HUDEP-2 (cell line): ENCODE data around the gene STARD13.
"Not testable (repeated sequence)": the region's sequence is repeated elsewhere in the genome, so short reads cannot be mapped to it uniquely, and the experiment has no call there.

ENCODE experiments used
- DNase-seq, 76 experiments: peaks; one replicate each; lab custom pipeline; 2025; ENCODE audit not compliant: unreplicated experiment in 76 of 76; lab: John Stamatoyannopoulos, UW

The STARD13 gene

DNA sequence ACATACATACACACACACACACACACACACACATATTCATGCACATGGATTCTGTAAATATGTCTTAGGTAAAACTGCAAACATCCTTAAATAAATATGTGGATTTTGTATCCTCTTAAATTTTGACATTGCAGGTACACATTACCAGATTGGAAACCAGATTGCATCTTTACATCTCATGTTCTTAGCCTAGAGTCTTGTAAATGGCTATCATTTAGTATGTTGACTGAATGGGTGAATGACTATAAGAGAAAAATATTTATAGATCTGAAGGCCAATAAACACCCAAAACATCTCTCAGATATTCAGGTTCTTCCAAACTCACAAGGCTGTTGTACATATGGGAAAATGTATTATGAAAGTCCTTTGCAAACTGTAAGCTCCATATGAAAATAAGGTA, 104.3 kb downstream of the STARD13 start:
- no peak for DNase-seq

DNA sequence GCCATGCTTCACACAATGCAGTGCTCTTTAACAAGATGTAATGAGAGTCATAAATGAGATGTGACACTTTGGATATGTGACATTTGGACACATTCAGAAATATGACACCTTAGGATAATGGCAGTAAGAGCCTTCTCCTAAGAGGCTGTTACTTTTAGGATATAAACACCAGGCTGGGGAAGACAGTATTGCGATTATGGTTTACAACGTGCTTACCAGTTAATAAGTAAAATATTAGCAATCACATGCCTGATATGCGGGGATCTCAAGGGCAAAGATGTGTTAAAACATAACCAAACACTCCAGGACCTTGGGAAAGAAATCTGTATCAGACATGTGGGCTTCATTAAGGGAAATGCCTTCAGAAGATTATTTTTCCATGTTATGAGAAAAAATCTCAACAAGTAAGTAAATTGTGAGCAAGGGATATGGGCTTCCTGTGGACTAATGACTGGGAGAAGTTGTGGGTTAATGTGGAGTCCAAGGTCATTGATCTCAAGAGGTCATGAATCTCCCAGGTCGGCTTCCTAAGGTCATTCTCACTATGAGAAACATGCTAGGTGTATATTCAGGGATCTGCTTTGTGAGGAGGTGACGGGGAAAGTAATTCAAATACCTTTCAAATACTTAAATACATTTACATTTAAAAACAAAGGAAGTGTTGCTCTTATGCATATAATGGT, 105.3 kb downstream of the STARD13 start:
- DNase-seq, result no peak

DNA sequence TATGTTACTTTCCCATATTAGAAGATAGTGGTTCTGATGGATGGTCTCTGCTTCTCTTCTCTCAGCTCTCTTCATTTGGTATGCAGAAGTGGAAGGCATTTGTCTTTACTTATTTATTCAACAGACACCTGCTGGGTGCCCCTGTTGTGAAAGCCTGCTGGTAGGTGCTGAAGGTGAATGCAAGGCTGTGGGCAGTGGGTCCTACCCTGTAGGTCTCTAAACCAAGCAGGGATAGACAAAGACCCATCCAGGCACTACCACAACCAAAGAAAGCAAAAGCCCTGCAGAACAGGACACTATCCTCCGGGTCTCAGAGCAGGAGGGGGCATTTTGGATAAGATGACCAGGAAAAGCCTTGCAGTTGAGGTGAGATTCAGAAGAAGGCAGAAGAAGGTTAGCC, 106.1 kb downstream of the STARD13 start:
- DNase-seq, result no peak

DNA sequence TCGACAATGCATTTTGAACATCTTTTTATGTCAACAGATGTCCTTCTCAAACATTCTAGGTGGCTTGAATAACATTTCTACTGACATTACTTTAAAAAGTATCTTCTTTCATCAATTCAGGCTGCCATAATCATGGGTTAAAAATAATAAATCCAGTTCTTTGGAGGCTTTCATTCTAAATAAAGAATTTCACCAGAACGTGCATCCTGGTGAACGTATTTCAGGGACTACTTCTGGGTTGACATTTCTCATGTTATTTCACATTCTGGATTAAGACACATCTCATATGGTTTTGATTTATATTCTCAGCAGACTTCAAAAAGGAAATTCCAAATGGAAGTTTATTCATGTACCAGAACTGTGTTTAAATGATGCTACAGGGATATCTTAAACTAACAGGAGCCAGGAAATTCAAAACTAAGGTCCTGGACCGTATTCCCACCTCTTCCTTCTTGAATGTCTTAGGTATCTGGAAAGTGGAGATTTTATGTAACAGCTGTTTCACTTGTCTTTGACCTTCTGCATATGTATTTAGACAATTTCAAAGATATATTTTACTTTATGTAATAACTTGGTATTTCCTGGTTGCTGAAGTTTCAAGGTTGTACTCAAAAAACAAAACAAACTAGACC, 107.2 kb downstream of the STARD13 start:
- no peak for DNase-seq

DNA sequence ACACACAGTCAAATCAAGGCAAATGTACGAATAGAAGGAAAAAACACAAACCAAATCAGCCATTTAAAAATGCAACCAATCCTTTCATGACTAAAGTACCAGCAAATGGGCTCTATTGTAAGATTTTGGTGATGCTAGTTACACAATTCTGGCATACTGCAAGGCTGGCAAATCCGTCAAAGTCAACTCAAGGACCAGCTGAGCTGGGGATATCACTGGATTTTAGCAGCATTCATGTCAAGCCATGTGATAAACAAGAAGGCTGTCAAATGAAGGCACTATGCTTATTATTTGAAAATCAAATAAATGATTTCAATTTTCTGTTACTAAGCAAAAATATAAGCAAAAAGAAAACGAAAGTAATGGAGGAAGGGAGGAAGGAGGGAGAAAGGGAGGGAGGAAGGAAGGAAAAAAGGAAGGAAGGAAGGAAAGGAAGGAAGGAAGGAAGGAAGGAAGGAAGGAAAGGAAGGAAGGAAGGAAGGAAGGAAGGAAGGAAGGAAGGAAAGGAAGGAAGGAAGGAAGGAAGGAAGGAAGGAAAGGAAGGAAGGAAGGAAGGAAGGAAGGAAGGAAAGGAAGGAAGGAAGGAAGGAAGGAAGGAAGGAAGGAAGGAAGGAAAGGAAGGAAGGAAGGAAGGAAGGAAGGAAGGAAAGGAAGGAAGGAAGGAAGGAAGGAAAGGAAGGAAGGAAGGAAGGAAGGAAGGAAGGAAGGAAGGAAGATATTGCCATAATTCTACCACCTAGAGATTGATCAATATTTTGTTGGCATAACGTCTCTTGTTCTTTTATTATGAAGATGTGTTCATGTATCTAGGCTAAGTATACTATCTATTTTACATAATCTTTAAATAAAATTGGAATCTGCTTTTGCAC, 108.0 kb downstream of the STARD13 start:
- DNase-seq, result not testable (repeated sequence)

DNA sequence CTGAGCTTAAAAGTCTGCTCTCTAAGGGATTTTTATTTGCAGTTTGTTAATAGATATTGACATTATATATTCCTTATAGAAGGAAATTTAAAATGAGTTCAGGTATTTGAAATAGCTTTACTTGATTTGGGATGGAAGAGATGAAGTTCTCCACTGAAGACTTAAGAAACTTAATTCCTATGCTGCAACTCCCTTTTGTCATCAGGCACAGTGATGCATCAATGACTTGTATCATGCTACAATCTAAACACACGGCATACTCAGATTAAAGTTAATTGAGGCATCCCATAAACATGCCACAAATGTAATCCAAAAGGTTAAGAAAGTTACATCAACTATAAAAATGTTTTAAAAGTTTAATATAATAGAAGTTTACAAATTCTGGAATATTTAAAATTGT, 109.0 kb downstream of the STARD13 start:
- DNase-seq, result no peak

DNA sequence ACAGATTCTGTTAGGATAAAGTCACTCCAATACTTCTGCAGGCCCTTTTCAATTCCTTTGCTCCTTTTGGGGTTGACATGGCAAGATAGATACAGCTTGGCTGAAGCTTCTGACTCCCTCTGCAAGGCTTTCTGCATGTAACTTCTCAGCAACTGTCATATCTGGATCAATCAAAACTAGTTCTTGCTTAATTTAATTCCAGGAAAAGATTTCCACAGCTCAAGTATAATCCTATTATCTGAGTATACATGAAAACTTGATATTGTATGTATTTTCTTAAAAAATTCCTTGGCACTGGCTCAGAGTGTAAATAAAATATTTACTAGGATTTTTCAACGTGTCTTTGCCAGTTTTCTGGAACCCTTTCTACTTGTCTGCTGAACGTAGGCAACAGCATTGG, 109.6 kb downstream of the STARD13 start:
- DNase-seq, result no peak

DNA sequence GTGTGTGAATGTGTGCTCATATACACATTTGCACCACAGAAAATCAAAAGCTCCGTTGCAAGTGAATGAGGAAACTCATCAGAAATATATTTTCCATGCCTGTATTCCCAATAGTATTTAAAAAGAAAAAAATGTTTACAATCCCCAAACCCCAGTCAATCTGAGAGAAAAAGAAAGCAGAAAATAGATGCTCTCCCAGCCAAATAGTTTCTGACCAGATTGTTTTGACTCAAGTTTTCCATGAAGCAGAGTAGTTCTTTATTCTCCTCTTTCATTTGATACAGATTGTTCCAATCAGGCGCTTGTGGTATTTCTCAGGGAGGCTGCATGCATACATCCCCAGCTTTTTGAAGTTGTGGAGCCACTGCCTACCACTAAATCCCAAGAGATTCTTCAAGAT, 110.6 kb downstream of the STARD13 start:
- DNase-seq, result no peak

DNA sequence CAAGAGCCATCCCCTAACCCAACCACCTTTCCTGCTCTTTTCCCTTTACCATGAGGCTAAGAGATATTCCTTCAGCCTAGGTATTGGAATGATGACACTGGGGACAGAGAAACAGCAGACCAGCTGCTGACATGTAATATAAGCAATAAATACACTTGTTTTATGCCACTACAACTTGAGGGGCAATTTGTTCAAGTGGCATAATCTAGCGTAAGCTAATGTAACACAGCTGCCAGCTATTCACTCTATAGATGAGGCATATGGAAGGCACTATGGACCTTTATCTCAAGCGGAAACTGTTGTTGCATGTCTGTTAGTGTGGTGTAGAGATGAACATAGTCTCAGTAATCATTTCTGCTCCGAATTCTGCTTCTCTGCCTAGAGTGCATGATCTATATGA, 111.1 kb downstream of the STARD13 start:
- no peak for DNase-seq

DNA sequence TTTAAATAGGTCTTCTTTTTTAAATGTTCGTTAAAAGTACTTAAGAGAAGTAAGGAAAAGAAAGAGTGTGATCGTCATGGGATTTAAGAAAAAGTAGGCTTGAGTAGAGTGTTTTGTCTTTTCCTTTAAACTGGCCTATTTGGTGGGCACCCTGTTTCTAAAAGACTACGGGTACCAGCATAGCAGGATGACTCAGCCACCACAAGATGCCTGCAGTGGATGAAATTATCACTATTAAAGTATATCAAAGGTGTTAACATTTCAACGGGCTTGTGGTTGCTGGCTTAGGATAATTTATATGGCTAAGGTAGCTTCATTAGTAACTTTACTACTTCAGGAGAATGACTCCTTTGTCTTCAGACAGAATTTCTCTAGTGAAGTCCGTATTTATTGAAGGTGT, 112.6 kb downstream of the STARD13 start:
- no peak for DNase-seq

DNA sequence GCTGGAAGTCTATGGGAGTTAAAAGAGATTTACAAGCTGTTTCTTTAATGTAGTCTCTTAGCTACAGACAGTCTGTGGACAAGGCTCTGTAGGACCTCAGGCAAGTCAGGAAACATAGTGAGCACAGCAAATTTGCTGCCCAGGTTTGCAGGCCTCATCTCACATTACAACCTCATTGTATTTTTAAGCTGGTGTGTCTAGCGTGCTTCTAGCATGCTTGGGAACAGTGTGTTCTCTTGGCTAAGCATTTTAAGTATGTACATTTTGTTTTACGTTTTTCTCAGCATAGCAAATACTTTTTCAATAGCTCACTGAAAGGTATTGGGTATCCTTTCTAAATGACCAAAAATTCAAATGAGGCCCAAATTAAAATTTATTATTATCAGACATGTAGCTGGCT, 113.2 kb downstream of the STARD13 start:
- no peak for DNase-seq

DNA sequence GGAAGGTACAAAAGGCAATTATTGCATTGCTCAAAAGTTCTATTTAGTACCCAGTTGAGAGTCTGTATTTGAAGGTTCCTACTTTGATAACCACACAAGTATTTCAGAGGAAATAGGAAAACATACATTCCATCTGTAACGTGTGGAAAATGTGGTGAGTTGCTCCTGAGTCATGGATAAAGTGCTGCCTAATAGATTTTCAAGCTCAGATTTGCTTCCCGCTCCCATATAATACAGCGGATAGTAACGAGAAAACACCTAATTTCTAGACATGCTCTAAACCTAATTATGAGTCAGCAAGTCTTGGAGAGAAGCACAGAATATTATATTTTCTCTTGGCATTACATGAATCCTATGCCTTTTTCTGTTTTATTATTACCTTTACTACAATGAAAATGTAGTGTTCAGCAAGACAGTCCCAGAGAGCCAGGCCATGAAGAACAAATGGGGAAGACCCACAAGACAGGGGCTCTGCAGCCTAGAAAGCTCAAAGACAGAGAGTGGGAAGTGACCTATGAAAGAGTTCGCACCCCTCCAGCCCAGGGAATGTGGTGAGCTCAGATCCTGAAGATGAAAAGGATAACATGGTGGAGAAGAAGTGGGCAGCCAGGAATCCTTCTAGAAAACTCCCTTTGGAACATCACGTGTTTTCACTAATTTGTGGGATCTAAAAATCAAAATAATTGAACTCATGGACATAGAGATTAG, 116.1 kb downstream of the STARD13 start:
- DNase-seq, result no peak

DNA sequence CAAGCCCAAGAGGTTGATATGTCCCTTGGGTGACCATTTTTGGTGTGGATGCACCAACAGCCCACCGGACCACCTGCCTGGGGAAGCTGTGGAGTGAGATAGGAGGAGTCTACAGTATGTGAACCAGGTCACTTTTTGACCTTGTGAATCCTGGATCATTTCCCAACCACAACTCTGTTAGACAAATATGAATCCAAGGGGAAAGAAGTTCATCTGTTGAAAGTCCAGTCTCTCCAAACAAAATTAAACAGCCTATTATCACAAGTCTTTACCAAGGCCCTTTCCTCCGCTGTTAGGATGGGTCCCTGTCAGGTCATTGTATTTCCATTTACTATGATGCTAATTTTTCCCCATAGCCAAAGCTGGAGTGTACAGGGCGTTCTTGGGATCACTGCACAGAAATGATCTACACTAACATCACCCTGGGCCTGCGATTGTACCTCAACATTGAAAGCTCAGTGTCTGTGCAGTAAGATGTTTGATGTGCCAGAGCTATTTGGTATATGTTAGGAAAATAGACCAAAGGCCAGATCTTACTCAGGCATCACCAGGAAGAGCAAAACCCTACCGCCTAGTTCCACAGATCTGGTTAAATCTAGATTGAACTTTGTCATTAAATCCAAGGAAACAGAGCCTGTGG, 117.1 kb downstream of the STARD13 start:
- DNase-seq, result no peak

DNA sequence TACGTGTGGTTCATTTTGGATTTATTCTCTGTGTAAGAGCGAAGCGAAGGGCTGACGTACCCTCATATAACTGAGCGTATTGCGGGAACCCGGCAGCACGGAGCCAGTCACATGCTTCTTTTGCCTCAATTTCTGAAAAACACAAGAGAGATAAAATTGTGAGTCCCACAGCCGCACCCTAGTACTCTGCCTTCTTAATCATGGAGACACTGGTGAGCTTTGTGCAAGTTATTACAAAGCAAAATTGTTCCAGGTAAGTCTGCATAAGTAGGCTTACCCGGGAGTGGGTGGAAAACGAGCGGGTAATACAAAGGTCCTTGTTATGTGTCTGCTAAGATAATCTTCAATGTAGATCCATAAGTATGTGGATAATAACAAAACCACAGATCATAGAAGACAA, 118.1 kb downstream of the STARD13 start:
- no peak for DNase-seq

DNA sequence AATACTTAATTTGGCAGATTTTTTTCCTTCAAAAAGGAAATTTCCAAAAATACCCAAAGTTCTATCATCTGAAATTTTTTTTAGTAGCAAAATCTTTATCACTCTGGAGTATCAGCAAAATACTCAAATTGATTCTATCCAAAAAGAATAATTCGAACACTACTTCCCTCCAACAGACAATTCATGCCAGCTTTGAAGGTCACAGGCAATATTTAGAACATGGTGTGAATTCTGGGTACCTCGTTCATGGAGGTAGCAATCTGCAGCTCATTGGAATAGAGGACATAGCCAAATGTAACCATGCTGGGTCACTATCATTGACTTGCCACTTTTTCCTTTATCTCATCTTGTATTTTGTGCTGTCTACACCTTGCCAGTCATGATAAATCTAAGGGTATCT, 119.8 kb downstream of the STARD13 start:
- DNase-seq, result no peak

DNA sequence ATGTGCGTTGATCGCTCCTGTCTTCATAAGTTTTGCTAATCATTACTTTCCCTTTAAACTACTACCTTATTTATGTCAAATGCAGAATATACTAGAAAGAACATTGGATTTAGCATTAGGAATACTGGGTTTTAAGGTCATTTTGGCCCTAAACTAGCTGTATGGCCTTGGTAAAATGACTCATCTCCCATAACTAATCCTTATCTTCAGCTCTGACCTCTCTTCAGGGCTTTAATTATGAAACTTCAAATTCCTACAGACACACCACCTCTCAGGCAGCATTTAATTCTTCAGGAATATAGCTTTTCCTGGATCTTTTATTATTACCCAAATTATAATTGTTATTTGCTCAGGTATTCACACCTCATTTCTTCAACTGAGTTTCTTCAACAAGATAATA, 121.2 kb downstream of the STARD13 start:
- no peak for DNase-seq

DNA sequence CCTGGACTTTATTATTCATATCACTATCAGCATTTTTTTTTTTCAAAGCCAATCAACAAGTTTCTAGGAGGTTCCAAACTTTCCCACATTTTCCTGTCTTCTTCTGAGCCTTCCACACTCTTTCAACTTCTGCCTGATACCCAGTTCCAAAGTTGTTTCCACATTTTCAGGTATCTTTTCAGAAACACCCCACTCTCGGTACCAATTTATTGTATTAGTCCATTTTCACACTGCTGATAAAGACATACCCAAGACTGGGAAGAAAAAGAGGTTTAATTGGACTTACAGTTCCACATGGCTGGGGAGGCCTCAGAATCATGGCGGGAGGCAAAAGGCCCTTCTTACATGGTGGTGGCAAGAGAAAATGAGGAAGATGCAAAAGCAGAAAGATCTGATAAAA, 122.8 kb downstream of the STARD13 start:
- not testable (repeated sequence) for DNase-seq

DNA sequence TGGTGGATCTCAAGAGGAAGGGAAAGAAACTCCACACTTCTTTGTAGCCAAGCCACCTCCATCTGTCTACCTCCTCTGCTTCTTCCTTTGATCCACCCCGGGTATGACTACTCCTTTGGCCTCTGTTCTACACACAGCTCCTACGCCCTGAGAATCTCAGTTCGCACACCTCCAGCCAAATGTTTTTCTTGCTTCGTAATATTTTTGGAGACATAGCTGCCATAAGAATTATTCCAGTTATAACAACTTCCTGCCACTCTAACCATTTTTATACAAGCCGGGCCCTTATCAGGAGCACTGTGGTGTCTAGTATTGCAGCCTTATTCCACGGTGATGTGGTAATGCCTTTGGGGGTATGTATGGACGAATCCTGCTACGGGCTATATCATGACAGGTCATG, 126.7 kb downstream of the STARD13 start:
- DNase-seq, result no peak

DNA sequence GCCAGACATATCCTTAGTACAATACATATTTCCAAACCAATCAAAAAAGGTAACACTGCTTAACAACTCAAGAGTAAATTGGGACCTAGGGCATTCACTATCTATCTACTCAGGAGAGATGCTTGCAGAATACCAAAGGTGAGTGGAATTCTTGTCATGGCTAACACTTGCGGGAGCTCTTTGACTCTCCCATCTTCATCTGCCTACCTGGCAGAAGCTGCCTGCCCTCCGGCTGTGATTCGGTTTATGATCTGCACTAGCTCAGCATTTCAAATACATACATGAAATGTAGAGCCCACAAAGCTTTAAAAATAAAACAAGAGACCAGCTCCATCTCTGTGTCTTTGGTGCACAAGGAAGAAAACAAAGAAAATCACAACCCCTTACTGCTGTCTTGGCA, 127.3 kb downstream of the STARD13 start:
- no peak for DNase-seq

DNA sequence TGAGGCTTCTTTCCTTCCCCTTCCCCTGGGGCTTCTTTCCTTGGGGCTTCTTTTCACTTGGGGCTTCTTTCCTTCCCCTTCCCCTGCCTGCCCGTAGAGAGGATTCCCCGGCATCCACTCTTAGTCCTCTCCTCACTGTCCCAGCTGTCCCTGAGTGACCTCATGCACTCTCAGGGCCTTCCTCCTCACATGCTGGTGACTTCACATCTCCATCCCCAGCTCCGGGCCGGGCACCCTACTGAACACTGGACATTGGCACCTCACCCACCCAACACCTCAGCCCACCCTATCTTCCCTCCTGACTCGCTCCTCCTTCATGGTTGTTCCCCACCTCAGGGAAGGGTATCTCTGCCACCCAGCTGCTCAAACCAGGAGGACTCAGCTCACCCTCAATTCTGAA, 130.6 kb downstream of the STARD13 start:
- no peak for DNase-seq
